GM19099 (cell line): ENCODE data around the gene RUNX2.

Experiments
- POLR2A ChIP-seq: IDR thresholded peaks from 3 replicates; pipeline ENCODE4 v1.6.1; 2011; ENCODE audit warnings: low read depth; ENCODE audit not compliant: insufficient read length; ENCODE audit errors: extremely low read depth

RUNX2 gene

DNA sequence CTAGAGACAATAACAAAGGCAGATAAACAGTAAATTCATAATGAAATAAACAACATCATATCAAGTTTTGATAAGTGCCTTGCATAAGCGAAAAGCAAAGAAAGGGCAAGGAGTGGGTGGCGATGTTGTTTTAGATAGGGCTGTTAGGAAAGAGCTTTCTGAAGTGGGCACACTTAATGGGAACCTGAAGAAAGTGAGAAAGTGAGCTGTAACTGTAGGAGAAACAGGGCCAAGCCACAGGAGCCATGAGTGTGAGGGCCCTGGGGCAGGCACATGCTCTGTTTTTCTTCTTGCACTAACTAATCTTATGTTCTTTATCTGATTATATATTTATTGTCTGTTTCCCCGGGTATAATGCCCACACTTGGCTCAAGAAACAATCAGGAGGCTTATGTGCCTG, 243.0 kb downstream of the RUNX2 start:
- TF ChIP-seq POLR2A, result no peak

DNA sequence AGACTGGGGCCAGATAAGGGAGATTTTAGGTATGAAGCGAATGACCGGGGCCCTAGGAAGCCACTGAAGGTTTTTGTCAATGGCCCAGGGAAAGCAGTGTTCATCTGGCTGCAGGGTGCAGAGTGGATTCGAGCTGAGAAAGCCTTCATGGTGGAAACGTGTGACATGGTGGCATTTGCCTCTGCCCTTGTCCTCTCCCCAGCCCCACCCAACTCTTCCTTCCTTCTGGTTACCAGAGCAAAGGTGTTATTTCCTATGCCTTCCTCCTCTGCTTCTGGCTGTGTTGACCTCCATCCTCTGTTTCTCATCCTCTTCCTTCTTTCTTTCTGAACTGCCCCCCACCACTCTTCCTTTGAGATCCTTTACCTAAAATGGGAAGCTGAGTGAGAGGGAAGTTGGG, 244.7 kb downstream of the RUNX2 start:
- TF ChIP-seq POLR2A, result no peak

DNA sequence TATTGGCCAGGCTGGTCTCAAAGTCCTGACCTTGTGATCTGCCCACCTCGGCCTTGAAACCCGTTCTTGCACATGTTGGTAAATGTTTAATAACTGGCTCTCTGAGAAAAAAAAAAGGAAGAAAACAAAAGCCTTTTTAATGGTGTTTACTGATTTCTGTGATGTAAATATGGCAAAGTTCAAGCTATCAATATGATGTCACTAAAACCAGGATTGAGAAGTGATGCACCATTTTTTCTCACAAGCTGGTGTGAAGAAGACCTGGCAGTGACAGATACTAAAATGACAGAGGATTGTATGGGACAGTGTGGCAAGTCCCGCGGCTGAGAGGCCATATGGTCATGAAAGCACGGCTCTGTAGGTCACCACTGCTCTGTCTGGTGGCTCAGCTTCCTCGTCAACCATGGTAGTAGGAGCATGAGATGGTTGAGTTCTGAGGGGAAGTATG, 245.9 kb downstream of the RUNX2 start:
- no peak for TF ChIP-seq POLR2A

DNA sequence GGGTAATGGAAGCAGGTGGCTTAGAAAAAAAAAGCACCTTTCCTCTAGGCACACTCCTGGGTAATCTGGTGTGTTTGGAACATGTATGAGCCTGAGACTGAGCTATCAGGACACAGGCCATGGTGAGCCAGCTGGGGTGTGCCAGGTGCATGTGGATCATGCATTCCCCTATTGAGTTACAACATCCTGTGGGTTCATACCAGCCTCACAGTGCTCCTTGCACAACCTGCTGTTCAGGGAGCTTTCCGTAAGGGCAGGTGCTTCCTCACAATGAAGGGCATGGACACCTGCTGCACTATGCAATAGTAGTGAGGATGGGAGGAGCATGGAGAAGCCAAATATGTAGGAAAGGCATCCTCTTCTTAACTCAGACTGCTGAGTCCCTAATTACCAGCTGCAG, 246.8 kb downstream of the RUNX2 start:
- TF ChIP-seq POLR2A, result no peak

DNA sequence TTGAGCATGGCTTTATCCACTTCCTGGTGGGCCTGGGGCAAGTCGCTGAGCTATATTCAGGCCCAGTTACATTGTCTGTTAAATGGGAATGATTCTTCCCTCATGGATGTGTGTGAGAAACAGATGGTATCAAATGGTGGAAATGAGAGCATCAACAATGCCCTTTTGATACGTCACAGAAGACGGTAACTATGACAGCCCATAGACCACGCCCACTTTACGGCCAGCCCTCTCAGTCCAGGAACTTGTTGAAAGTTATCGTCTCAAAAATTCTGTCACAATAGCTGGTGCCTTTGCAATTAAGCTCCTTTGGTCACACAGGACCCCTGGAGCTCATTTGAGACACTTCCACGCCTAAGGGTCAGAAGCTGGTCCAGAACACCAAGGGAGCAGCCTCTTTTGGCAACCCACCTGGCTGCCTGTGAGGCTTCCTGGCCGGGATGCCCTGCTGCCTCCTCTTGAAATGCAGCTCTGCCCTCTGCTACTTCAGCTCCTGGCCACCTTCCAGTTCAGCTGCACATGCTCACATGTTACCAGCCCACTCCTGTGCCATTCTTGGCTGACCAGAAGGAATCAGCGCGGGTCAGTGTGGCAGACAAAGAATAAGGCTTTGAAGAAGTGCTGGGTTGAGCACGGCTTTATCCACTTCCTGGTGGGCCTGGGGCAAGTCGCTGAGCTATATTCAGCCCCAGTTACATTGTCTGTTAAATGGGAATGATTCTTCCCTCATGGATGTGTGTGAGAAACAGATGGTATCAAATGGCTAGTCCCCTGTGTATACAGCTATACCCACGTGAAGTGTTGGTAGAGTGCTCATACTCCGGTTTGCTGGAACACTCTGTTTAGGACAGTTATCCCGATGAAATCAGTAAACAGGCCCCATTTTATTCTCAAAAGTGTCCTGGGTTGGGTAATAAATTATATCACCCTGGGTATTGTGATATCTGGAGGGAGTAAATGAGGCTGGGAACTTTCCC, 248.8 kb downstream of the RUNX2 start:
- TF ChIP-seq POLR2A, result no peak

DNA sequence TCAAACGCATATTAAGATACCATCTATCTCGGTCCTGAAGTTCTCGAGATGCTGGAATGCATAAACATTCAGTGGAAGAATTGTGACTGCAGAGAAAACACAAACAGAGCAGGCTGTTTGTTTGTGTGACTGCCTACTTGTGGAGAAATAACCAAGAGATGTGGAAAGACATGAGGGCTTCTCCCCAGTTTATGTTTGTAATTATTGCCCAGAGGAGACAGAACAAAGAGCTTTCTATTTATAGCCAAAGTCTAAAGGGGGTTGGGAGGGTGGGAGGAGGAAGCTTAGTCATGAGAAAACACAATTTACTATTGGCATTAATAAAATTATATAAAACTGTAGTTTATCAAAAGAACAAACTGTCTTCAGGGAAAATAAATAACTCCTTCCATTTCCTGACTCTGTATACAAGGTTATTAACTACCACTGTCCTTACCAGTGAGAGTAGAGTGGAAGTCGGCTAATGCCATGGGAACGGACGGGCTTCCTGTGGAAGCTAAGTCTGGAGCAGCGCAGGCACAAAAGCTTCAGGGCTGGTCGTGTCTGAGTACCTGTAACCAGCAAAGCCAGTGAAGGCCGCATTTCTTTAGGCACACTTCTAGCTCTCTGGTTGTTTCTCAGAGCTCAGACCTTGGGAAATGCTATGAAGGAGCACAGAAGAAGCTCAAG, 249.8 kb downstream of the RUNX2 start:
- TF ChIP-seq POLR2A, result no peak

DNA sequence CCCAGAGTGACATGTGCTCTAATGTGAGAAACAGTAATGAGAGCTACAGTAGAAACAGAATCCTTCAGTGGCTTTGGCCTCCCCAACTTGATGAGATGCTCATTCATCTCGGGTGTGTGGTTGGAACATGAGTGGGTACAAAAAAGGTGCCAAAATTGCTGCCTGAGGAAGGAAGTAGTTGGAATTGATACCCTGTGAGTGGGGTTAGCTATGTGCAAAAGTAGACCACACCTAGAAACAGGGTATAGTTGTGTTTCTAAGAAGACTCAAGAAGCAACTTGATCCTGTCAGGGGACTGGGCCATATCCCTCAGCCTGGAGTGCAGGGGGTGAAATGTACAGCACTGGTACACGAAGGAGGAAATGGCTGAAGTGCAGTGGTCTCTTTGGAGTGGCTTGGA, 256.0 kb downstream of the RUNX2 start:
- no peak for TF ChIP-seq POLR2A

DNA sequence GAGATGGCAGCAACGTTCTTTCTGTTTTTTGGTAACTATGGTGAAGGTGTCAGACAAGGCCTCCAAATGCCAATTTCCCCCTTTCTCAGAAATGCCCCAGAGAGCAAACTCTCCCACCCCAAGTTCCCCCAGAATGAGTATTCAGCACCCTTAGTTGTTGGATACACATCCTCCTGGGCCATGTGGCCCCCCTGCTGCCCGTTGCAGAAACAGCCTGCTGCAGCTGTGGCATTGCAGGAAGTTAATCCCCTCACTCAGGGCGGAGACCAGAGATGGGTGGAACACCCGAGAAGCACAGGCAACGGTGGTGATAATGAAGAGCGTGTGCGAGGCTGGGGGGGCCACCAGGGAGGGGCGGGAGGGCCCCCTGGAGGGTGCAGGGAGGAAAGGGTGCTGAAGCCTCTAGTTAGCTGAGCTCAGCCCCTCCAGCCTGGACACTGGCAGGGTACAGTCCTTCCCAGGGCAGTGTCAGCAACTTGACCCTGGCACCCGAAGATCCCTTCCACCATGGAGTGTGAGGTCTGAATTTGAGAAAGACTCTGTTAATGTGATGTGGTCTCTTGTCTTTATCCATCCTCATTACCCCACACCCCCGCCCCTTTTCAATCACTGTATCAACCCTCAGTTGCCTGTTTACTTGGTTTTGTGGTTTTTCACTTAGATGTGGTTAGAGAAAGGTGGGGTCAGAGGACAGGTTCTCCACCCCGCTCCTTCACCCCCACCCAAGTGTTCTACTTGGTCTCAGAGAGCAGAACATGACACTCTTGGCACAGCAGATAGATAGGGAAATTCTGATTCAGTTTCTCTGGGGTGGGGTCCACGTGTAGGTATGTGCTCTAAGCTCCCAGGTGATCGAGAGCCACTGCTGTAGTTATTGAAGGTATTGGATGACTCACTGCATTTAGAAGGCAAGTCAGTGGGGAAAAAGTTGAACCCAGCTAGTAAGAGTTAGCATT, 258.4 kb downstream of the RUNX2 start:
- no peak for TF ChIP-seq POLR2A

DNA sequence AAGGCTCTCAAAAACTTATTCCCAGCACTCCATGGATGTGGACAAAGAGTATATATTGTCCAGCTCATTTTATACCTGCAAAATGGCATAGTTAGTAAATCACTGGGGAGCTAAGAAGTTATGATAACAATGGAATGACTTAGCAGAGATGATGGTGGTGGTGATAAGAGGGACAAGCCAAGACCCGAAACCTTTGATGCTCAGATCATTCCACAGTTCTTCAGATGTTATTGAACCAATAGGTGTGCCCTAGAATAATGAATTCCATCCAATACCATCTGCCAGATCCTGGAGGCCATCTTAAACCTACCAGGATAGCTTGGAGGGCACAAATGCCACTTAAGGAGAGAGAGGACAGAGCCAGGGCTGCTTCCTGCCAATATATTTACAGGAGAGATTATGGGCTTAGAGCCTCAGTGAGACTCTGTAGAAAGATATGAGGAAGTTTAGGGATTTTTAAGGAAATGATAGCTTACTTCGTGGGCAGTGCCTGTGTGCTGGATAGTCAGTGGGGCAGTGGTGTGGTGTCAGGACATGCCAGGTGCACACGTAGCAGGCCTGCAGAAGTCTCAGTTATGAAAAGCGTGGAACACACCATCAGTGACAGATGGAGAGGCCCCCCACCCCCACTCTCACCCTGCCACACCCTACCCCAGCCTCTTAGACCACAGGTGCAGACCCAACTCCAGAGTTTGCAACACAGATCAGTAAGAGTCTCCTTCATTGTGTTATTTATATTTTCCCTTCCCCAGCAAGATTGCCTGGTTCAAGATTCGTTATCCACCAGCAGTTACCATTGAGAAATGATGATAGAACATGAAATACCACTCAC, 259.3 kb downstream of the RUNX2 start:
- TF ChIP-seq POLR2A, result no peak

DNA sequence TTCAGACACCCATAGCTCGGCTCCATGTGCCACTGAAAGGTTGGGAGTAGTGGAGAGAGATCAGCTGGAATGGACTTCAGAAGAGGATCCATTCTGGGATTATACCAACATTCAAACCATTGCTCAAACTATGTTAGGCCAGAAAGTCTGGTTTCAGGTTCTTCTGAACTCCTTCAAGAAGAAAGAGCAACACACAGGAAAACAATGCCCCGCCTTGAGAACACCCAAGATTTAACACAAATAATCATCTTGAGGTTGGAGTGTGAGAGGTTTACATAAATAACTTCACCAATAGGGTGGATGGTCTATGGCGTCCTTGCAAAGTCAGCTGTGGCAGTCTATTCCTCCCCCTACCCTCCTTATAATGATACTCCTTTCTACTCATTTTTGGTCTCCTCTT, 261.2 kb downstream of the RUNX2 start:
- no peak for TF ChIP-seq POLR2A

DNA sequence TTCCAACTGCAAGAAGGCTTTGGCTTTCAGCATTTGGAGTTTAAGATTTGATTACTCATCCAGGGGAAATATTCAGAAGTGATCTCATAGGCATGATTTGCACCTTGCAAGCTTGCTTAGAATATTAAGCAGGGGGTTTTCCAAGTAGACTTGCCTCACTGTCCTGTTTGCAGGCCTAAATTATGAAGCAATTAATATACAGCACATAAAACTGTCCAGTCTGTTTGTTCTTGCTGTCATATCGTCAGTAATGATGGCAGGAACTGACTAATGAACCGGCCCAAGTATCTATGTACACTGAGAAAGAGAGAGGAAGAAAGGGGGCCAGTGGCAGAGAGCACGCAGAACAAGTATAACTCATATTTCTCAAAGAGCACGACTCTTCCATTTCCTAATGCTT, 262.1 kb downstream of the RUNX2 start:
- no peak for TF ChIP-seq POLR2A

DNA sequence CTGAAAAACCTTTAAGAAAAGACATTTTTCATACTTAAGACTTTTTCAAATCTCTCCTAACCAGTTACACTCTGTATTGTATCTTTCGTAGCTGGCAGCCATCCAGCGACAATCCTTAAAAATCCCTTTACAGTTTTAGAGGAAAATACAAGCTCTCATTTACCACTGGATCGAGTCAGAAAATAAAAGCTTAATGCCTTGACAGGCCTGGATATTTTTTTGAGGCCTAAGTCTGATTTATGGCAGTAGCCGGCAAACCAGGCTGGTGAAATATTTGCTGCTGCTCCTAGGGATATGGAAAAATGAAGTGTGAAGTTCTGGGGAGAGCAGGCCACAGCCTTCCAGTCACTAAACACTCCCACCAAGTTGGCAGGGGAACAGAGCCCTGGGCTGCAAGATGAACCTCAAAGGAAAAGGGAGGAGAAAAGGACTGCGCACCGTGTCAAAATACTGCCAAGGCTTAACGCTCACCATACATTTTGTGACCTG, 262.6 kb downstream of the RUNX2 start:
- TF ChIP-seq POLR2A, result no peak

DNA sequence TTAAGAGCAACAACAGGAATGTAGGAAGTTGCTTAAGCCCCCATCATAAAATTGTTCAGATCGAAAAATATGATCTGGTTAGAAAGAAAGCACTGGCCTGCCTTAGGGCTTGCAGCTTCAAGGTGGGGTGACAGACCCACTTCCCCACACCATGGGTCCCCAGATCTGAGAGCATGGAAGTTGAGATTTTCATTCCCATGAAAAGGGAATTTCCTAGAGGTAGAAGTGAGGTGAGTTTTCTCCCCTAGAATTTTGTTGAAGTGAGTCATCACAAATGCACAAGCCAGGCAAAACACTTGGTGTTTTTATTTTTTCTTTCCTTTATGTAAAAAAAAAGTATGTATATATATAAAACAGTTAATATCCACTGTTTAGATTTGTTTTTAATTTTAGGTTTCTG, 263.2 kb downstream of the RUNX2 start:
- TF ChIP-seq POLR2A, result no peak

DNA sequence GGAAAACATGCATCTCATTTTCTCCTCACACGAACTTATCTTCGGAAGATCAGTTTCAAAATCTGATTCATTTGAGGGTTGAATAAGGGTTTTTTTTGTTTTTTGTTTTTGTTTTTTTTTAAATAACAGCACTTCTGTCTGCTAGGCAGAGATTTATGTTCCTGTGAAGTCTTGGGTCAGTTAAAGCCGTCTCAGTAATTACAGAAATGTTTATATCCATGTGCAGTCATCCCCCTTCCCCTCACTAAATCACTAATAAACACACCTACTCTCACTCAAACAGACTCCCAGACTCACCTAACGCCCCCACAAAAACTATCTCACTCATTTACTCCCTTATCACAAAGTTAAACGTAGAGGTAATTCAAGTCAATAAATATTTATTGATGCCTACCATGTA, 263.8 kb downstream of the RUNX2 start:
- no peak for TF ChIP-seq POLR2A

DNA sequence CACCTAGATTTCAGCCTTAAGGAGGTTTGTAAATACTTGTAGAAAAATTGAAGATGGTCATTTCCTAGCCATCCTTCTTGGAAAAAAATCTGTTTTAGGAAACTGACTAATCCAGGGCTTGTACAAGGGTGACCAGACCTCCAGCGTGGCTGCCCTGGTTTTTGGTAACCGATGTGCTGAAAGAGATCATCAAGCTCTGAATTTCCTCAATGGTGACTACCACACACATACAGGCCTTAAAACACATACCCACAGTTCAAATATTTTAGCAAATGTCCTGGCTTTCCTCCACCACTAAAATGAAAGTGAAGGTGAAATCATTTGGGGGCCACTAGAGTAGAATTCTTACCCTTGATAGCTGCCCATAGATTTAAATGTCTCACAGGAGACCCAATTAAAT, 264.9 kb downstream of the RUNX2 start:
- TF ChIP-seq POLR2A, result no peak
